Suprapubic skin (tissue), 4 donors: ENCODE measurements around the gene C14orf119. TPM values are rescaled to one million over a fixed set of nuclear protein-coding genes. Genes with fewer than 3 reads are reported as not detected.

Experiments used
- DNase-seq, 2 donors: peaks; one replicate each; pipeline ENCODE4 v3.0.0-alpha.2; 2019; ENCODE audit warnings: low spot score in 2 of 2
- H3K27ac ChIP-seq: fragments of 200-600 bp; sonication (generic); one replicate; pipeline ENCODE4 v1.5.1; 2019
- H3K27me3 ChIP-seq: fragments of 200-600 bp; sonication (generic); one replicate; pipeline ENCODE4 v1.5.1; 2019
- H3K36me3 ChIP-seq: fragments of 200-600 bp; sonication (generic); one replicate; pipeline ENCODE4 v1.5.1; 2019
- H3K4me1 ChIP-seq: fragments of 200-600 bp; sonication (generic); one replicate; pipeline ENCODE4 v1.5.1; 2019
- H3K4me3 ChIP-seq: fragments of 200-600 bp; sonication (generic); one replicate; pipeline ENCODE4 v1.5.1; 2019; ENCODE audit warnings: mild to moderate bottlenecking
- H3K9me3 ChIP-seq: fragments of 200-600 bp; sonication (generic); one replicate; pipeline ENCODE4 v1.5.1; 2019
- EP300 ChIP-seq: sonication (generic); formaldehyde crosslinking; IDR thresholded peaks from one replicate; pipeline ENCODE4 v1.6.1; 2017; ENCODE audit warnings: antibody characterized with exemption
- POLR2A ChIP-seq, 2 donors: fragments of 450-650 bp; IDR thresholded peaks; one replicate each; pipeline ENCODE4 v1.6.1; 2017; ENCODE audit warnings: antibody characterized with exemption in 2 of 2, mild to moderate bottlenecking in 2 of 2, moderate library complexity in 2 of 2
- POLR2AphosphoS5 ChIP-seq, 3 donors: sonication (generic); formaldehyde crosslinking; IDR thresholded peaks; one replicate each; pipeline ENCODE4 v1.6.1; 2017; ENCODE audit warnings: antibody characterized with exemption in 3 of 3
- WGBS: methylation state at CpG from one replicate; pipeline ENCODE4 v1.1.5; 2018; 5-methylcytosine and 5-hydroxymethylcytosine counted together
- total RNA-seq, 4 donors: library from RNA; depleted of rRNA; stranded (reverse); fragments of >200 nt; gene quantifications; one replicate each; pipeline ENCODE4 v1.1.0, GENCODE V29; 2016
- TF ChIP-seq, protein P1 (sequence below), 2 donors: fragments of 200-600 bp in 1 of 2; fragments of 450-650 bp in 1 of 2; sonication (generic) in 1 of 2; IDR thresholded peaks; one replicate each; pipeline ENCODE4 v1.5.1; 2016 to 2019; ENCODE audit warnings: antibody characterized with exemption in 2 of 2, mild to moderate bottlenecking in 1 of 2, moderate library complexity in 1 of 2

Gene C14orf119
- 10 to 100 TPM; 10.1 to 22.7 (median 18.6) TPM for total RNA-seq

GRCh38 chr14:23095196-23096108 is at the start of gene C14orf119:
C14orf119 (plus strand) TSS chr14:23095505; CDS start chr14:23097659, 2,154 bp downstream.
- WGBS = under 1% methylated on average over 44 of the region's 46 CpGs
- H3K4me3 ChIP-seq = peak within 1 kb of the TSS; percentile 74
- no peaks in the 10 kb centered on the region for H3K27me3 ChIP-seq
- peak in 1 of 3 donors; percentile 52 for TF ChIP-seq POLR2AphosphoS5 (IDR thresholded peaks at IDR 0.05)
- TF ChIP-seq POLR2A (IDR thresholded peaks at IDR 0.05) = peak; percentile 42 to 87
- no peak for TF ChIP-seq EP300
- DNase-seq = peak; percentile 100
- no peaks in the 10 kb centered on the region for H3K9me3 ChIP-seq
- H3K4me1 ChIP-seq = peaks cover 39% of the 10 kb centered on the region
- H3K36me3 ChIP-seq = peaks cover 35% of the 10 kb centered on the region
- H3K27ac ChIP-seq = peak within 1 kb of the TSS; percentile 99

DNA sequence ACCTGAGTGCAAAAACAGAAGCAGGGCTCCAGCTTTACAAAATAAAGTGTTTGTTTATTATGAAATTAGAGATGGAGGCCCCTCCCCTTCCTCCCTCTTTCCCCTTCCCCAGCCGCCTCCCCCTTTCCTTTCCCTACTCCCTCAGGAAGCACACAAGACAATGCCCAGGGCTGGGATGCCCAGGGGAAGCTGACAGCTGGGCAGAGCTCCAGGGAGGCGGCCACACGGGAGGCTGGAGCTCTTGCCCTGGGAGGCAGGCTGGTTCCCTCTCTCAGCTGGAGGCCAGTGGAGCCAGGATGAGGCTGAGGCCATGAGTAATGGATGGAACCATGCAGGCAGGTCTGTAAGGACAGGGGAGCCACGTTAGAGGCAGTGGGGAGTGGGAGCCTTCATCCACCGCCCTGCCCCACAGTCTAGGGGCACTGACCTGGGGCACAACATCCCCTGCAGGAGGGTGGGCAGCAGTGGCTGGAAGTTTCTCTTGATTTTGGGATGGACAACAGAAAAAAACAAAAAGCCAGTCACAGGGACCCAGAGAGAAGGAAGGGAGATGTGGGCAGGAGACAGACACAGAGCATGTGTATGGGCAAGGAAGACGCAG is 48.2 kb upstream of the C14orf119 start:
- TF ChIP-seq EP300 (no peak), POLR2A (IDR thresholded peaks at IDR 0.05) (no peak), POLR2AphosphoS5 (IDR thresholded peaks at IDR 0.05) (no peak)
- TF ChIP-seq, protein P1, sequence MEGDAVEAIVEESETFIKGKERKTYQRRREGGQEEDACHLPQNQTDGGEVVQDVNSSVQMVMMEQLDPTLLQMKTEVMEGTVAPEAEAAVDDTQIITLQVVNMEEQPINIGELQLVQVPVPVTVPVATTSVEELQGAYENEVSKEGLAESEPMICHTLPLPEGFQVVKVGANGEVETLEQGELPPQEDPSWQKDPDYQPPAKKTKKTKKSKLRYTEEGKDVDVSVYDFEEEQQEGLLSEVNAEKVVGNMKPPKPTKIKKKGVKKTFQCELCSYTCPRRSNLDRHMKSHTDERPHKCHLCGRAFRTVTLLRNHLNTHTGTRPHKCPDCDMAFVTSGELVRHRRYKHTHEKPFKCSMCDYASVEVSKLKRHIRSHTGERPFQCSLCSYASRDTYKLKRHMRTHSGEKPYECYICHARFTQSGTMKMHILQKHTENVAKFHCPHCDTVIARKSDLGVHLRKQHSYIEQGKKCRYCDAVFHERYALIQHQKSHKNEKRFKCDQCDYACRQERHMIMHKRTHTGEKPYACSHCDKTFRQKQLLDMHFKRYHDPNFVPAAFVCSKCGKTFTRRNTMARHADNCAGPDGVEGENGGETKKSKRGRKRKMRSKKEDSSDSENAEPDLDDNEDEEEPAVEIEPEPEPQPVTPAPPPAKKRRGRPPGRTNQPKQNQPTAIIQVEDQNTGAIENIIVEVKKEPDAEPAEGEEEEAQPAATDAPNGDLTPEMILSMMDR (IDR thresholded peaks at IDR 0.05) = no peak
- no peaks in the 10 kb centered on the region for H3K36me3 ChIP-seq
- WGBS = 64% methylated on average over 6 of the region's 6 CpGs
- no peaks in the 10 kb centered on the region for H3K4me1 ChIP-seq
- H3K9me3 ChIP-seq = no peaks in the 10 kb centered on the region
- no peaks in the 10 kb centered on the region for H3K27me3 ChIP-seq
- no peak overlapping the region for H3K27ac ChIP-seq
- H3K4me3 ChIP-seq = no peak overlapping the region
- DNase-seq = no peak

- DNase-seq = no peak
- Histone ChIP-seq H3K27me3 (no peaks in the 10 kb centered on the region), H3K4me1 (no peaks in the 10 kb centered on the region), H3K27ac (no peak overlapping the region), H3K4me3 (no peak overlapping the region), H3K36me3 (no peaks in the 10 kb centered on the region), H3K9me3 (no peaks in the 10 kb centered on the region)
- WGBS = 81% methylated on average over 24 of the region's 85 CpGs
- TF ChIP-seq, protein P1 (IDR thresholded peaks at IDR 0.05) = no peak
- TF ChIP-seq POLR2A (IDR thresholded peaks at IDR 0.05) = no peak
- no peak for TF ChIP-seq POLR2AphosphoS5 (IDR thresholded peaks at IDR 0.05)
- TF ChIP-seq EP300 = no peak
These were observed 47.3 kb upstream of the C14orf119 start for GRCh38 chr14:23047751-23048693.

DNA sequence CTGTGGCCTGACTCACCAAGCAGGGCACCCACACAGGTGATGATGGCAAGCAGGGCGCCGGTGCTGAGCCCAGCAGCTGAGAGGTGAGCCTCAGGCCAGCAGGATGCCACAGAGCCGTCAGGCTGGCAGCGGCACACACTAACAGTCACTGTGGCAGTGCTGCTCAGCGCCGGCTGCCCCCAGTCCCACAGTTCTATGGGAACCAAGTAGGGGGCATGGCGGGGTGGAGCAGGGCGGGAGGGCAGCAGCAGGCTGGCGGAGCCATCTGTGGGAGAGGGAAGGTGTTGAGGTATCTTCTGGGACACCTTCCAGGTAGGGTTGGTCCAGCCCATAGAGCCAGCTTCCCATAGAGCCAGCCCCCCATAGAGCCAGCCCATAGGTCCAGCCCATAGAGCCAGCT is 46.3 kb upstream of the C14orf119 start:
- Histone ChIP-seq H3K9me3 (no peaks in the 10 kb centered on the region), H3K4me3 (no peak overlapping the region), H3K27me3 (no peaks in the 10 kb centered on the region), H3K4me1 (no peaks in the 10 kb centered on the region), H3K27ac (no peak overlapping the region), H3K36me3 (no peaks in the 10 kb centered on the region)
- DNase-seq = no peak
- WGBS = 85% methylated on average over 8 of the region's 9 CpGs
- TF ChIP-seq POLR2A (IDR thresholded peaks at IDR 0.05) = no peak
- no peak for TF ChIP-seq EP300
- no peak for TF ChIP-seq POLR2AphosphoS5 (IDR thresholded peaks at IDR 0.05)
- TF ChIP-seq, protein P1 (IDR thresholded peaks at IDR 0.05) = no peak
